C4-2B (cell line): Measurements from ENCODE around the gene OR7C2.

Source experiments
- H3K27ac ChIP-seq: fragments of 450-650 bp; 2 replicates; pipeline ENCODE4 v1.5.1; 2017
- ZFX ChIP-seq: fragments of 450-650 bp; IDR thresholded peaks from 2 replicates; pipeline ENCODE4 v1.6.1; 2017
- TF ChIP-seq, protein P1 (sequence below): fragments of 450-650 bp; conservative IDR thresholded peaks from 2 replicates; pipeline ENCODE4 v1.5.1; 2017; ENCODE audit warnings: mild to moderate bottlenecking

The OR7C2 gene

DNA sequence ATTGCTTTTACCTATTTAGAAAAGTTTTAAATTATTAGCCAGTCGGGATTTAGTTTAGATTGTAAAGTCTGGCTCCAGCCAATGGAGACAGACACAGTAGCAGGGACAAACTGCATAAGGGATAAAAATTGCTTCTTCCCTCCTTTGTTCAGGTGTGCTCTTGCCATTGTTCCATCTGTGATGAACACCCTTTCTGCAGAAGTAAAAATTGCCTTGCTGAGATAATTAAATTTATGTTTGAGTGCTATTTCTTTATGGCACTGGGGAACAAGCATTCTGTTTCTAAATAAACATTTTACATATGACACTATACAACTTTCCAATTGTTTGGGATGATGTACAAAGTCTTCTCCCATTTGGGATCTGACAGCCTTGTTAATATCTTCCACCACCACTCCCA, 18.0 kb downstream of the OR7C2 start:
- no peak overlapping the region for H3K27ac ChIP-seq
- TF ChIP-seq, protein P1, sequence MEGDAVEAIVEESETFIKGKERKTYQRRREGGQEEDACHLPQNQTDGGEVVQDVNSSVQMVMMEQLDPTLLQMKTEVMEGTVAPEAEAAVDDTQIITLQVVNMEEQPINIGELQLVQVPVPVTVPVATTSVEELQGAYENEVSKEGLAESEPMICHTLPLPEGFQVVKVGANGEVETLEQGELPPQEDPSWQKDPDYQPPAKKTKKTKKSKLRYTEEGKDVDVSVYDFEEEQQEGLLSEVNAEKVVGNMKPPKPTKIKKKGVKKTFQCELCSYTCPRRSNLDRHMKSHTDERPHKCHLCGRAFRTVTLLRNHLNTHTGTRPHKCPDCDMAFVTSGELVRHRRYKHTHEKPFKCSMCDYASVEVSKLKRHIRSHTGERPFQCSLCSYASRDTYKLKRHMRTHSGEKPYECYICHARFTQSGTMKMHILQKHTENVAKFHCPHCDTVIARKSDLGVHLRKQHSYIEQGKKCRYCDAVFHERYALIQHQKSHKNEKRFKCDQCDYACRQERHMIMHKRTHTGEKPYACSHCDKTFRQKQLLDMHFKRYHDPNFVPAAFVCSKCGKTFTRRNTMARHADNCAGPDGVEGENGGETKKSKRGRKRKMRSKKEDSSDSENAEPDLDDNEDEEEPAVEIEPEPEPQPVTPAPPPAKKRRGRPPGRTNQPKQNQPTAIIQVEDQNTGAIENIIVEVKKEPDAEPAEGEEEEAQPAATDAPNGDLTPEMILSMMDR, result no peak
- no peak for TF ChIP-seq ZFX

DNA sequence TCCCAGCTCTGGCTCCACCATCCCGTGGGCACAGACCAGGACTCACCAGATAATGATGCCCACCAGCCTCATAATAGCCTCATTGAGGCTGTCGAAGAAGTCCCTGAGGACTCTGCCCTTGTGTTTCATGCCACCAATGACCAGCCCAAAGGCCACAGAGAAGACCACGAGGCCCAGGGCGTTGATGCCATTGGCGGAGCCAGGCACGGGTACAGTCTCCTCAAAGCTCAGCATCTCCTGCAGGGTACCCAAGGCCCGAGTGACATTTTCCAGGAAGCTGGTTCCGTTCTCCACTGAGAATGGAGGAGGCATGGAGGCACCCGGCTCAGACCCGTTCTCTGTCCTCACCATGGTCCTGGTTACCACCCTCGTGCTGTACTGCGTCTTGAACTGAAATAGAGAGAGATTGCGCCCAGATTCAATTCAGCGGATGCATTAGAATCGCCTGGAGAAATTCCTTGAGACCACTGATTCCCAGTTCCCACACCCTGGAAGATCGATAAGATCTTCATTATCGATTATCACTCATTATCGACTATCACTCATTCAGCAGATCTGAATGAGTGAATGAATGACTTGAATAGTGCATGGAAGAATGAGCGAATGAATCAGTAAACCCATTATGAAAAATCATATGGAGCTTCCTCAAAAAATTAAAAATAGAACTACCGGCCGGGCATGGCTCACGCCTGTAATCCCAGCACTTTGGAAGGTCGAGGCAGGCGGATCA, 20.8 kb downstream of the OR7C2 start:
- no peak for TF ChIP-seq ZFX
- TF ChIP-seq, protein P1, result no peak
- no peak overlapping the region for H3K27ac ChIP-seq

DNA sequence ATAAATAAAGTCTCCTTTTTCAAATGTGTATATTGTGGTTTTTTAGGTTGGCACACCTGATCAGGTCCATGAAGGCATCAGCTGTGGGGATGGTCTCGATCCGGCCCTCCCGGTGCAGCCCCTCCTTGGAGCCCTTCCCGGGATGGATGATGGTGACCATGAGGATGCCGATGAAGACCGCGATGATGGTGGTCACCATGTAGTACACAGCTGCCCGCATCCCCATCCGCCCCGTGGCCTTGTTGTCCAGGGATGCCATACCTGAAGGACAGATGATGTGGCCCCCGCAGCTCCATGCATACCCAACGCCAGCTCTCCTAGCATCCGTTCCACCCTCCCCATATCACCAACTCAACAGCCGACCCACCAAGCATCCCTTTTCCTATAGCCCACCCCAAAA, 27.0 kb downstream of the OR7C2 start:
- TF ChIP-seq, protein P1, result no peak
- no peak for TF ChIP-seq ZFX
- H3K27ac ChIP-seq, result no peak overlapping the region

DNA sequence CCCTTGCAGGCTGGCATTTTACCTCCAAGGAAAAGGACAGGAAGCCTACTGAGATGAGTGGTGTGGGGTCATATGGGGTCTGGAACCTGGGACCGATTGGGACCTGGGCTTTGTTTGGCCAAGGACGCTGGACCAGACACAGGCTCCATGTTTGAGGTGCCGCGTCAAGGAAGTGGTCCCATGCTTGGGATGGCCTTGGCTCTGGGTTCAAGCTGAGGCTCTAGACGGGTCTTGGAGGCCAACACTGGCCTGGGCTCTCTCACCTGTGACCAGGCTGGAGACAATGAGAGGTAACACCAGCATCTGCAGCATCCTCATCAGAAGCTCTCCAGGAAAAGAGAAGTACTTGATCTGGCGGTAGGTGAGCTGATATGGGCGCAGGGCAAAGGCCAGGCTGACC, 30.2 kb downstream of the OR7C2 start:
- TF ChIP-seq, protein P1, result no peak
- no peak for TF ChIP-seq ZFX
- no peak overlapping the region for H3K27ac ChIP-seq

DNA sequence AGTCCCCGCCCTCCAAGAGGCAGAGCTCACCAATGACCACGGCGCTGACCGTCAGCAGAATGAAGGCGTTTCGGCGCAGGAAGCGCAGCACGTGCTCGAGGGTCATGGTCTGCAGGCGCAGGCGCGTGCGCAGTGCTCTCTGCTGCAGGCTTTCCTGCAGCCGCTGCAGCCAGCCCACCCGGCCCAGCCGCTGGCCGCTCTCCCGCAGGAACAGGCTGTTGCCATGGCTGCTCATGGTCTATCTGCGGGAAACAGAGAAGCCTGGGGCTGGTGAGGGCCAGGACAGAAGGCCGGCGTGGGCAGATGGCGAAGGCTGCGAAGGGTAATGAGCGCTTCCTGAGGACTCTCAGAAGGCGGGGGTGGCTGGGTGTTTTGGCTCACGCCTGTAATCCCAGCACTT, 31.4 kb downstream of the OR7C2 start:
- TF ChIP-seq, protein P1, result no peak
- TF ChIP-seq ZFX, result no peak
- no peak overlapping the region for H3K27ac ChIP-seq

DNA sequence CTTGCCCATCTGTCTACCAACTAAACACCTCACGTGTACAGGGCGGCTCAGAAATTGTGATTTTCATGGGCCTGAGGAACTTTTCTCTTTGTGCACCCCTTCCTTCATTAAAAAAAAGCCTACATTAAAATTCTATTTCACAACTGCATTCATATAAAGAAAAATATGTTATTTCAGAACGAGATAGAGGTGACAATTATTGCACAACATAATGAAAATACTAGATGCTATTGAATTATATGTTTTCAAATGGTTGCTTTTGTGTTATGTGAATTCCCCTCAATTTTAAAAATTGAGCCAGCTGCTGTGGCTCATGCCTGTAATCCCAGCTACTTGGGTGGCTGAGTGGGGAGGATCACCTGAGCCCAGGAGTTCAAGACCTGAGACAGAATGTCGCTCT, 33.2 kb downstream of the OR7C2 start:
- H3K27ac ChIP-seq, result no peak overlapping the region
- TF ChIP-seq ZFX, result no peak
- TF ChIP-seq, protein P1, result no peak

DNA sequence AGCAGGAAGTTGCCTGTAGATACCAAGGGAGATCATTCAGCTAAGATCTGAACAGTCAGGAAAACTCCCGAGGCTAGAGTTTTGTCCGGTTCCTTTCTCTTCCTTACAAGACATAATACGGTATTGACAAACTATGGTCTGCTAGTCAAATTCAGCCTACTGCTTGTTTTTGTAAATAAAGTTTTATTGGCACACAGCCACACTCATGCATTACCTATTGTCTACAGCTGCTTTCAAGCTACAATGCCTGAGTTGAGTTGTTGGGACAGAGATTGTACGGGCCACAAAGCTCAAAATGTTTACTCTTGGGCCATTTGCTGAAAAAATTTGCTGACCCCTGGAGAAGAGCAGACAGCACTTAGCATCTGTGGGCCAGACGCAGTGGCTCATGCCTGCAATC, 35.8 kb downstream of the OR7C2 start:
- H3K27ac ChIP-seq, result no peak overlapping the region
- TF ChIP-seq, protein P1, result no peak
- TF ChIP-seq ZFX, result no peak
